Measurements from ENCODE around the gene IVL.

IVL gene

DNA sequence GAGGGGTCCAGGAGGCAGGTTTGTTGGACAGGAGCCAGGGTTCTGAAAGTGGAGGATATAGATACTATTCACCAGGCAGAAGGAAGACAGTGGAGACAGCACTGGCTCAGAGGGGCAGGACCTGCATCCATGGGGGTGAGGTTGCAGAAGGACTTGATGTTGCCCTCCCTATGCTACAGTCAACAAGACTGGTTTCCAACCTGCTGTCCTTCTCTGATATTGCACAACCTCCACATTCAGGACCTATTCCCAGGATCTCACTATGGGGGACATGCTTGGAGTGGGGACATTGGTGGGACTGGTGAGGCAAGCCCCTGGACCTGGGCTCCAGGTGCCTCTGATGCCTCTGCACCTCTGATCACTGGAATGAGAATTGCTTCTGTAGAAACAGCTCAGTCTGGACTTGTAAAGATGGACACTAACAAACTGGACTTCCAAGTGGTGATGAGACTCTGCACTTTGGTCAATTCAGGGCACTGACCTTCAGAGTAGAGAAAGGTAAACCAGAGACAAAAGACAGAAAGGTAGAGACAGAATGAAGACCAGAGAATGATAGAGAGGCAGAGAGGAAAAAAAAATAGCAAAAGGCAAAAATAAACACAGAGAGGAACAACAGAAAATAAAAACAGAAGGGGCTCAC lies 28.7 kb upstream of the IVL start:
- TF ChIP-seq, protein P1, sequence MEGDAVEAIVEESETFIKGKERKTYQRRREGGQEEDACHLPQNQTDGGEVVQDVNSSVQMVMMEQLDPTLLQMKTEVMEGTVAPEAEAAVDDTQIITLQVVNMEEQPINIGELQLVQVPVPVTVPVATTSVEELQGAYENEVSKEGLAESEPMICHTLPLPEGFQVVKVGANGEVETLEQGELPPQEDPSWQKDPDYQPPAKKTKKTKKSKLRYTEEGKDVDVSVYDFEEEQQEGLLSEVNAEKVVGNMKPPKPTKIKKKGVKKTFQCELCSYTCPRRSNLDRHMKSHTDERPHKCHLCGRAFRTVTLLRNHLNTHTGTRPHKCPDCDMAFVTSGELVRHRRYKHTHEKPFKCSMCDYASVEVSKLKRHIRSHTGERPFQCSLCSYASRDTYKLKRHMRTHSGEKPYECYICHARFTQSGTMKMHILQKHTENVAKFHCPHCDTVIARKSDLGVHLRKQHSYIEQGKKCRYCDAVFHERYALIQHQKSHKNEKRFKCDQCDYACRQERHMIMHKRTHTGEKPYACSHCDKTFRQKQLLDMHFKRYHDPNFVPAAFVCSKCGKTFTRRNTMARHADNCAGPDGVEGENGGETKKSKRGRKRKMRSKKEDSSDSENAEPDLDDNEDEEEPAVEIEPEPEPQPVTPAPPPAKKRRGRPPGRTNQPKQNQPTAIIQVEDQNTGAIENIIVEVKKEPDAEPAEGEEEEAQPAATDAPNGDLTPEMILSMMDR (IDR thresholded peaks at IDR 0.05; ENCODE audit: low read depth, low read length, missing control alignments): no peak
- no peak for DNase-seq (ENCODE audit: low read depth)
- H3K4me3 ChIP-seq (ENCODE audit: low read depth, low read length): no peak overlapping the region

DNA sequence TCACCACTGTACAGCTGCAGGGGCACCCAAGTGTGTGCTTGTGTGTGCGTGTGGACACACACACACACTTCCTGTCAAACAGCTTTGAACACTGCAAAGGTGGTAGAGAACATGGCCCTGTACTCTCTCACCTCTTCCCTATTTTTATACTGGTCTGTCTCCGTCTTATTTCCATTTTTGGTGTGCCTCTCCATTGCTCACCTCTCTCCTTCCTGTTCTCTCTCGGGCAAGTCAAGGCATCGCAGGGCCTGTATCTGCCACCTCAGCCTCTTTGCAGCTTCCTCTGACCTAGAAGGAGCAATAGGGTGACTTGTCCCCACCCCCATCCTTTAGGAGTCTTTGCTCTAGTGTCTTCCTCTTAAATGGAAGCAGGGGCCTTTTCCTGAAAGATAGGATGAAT lies 28.0 kb upstream of the IVL start:
- DNase-seq (ENCODE audit: low read depth): no peak
- TF ChIP-seq, protein P1 (IDR thresholded peaks at IDR 0.05; ENCODE audit: low read depth, low read length, missing control alignments): no peak
- no peak overlapping the region for H3K4me3 ChIP-seq (ENCODE audit: low read depth, low read length)

DNA sequence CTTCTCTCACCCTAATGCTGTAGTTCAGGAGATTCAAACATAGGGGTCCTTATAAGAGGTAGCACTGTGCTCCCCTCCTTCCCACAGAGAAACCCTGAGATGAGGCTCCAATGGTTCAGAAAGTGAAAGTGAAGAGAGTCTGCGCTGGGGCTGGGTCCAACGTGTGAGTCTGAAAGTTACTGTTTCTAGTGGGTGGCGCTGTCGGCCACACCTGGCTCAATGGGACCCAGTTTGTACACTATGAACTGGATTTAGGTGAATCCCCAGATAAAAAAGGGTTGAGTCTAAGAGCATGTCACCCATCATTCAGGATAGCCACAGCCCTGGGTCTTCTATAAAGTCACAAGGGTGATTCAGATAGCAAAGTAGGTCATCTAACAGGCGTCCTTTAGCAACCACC lies 27.4 kb upstream of the IVL start:
- DNase-seq (ENCODE audit: low read depth): peak; percentile 13
- TF ChIP-seq, protein P1 (IDR thresholded peaks at IDR 0.05; ENCODE audit: low read depth, low read length, missing control alignments): no peak
- H3K4me3 ChIP-seq (ENCODE audit: low read depth, low read length): no peak overlapping the region

DNA sequence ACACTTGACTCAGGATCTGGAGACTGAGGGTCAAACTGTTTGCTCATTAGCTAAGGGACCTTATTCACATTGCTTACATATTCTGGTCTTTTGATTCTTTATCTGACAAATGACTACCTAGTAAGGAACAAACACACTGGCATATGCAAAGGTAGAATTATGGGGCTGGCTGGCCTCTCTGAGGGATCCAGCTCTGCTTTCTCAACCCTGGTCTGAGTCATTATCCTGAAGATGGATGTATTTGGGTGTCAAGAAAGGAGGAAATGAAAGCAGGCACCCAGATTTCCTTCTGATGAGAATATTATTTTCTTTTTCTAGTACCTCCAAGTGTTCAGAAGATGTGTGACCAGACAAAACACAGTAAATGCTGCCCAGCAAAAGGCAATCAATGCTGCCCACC lies 24.3 kb upstream of the IVL start:
- TF ChIP-seq, protein P1 (IDR thresholded peaks at IDR 0.05; ENCODE audit: low read depth, low read length, missing control alignments): no peak
- no peak for DNase-seq (ENCODE audit: low read depth)
- H3K4me3 ChIP-seq (ENCODE audit: low read depth, low read length): no peak overlapping the region

DNA sequence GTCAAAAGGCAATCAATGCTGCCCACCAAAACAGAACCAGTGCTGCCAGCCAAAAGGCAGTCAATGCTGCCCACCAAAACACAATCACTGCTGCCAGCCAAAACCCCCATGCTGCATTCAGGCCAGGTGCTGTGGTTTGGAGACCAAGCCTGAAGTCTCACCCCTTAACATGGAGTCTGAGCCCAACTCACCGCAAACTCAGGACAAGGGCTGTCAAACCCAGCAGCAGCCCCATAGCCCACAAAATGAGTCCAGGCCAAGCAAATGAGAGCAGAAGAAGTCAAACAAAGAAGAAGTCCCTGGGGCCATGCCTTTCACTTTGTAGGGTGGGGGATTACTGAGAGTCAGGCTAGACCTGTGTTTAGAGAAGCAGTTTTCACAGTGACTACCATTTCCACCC lies 23.8 kb upstream of the IVL start:
- no peak for DNase-seq (ENCODE audit: low read depth)
- TF ChIP-seq, protein P1 (IDR thresholded peaks at IDR 0.05; ENCODE audit: low read depth, low read length, missing control alignments): no peak
- H3K4me3 ChIP-seq (ENCODE audit: low read depth, low read length): no peak overlapping the region

DNA sequence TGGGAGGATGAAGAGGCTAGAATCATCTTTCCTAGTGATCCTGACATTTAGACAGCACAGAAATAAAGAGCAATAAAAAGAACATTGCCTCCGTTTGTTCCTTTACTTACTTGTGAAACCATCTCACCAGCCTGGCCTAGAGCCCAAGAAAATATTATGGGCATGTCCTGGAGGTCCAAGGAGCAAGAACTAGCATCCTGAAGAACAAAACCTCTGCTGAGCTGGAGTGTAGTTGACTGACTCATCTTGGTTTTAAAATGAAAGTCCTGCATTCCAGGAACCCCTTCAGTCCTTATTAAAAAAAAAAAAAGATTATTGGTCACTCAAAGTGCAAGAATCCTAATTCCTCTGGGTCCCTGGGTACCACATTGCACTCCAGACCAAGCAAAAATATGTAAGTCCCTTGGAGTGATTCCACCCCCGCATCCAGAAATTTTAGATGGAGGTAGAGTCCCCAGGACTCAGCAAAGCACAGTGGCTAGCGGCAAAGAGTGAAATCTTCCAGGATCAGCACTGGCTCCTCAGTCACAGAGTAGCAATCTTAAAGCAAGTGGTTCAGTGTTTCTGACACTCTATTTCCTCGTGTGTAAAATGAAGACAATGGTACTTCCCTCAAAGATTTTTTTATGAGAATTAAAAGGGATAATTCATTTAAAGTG lies 23.3 kb upstream of the IVL start:
- no peak overlapping the region for H3K4me3 ChIP-seq (ENCODE audit: low read depth, low read length)
- TF ChIP-seq, protein P1 (IDR thresholded peaks at IDR 0.05; ENCODE audit: low read depth, low read length, missing control alignments): no peak
- DNase-seq (ENCODE audit: low read depth): no peak

DNA sequence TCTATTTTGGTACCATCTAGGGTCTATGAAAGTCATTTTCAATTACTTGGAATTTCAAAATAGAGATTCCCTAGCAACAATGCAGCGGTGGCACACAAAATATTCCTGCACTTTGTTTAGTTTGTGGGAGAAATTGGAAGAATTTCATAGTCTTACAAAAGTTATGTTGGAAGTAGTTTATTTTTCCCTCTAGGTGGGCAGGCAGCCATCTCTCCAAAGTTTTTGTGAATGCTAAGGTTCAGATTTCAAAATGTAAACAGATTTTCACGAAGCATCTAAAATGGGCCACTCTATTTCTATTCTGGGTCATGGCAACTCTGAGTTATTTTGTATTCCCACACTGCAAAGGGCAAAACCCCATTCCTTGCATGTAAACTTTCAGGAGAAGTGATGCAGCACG lies 22.3 kb upstream of the IVL start:
- TF ChIP-seq, protein P1 (IDR thresholded peaks at IDR 0.05; ENCODE audit: low read depth, low read length, missing control alignments): no peak
- H3K4me3 ChIP-seq (ENCODE audit: low read depth, low read length): no peak overlapping the region
- DNase-seq (ENCODE audit: low read depth): no peak

Measured in GM12864 (cell line).